GM12878 (cell line): ENCODE measurements around the gene TCN1.

Experiments
- BHLHE40 ChIP-seq, 2 experiments: fragments of 450-650 bp in 1 of 2; IDR thresholded peaks; 2 replicates each; pipeline ENCODE4 v1.6.1; 2011 to 2017; ENCODE audit warnings: low read depth in 2 of 2, borderline replicate concordance in 1 of 2, improper control_type of control experiment in 1 of 2, low read length in 1 of 2, mild to moderate bottlenecking in 1 of 2
- ESRRA ChIP-seq: IDR thresholded peaks from 2 replicates; pipeline ENCODE4 v1.6.1; 2012; ENCODE audit warnings: mild to moderate bottlenecking, low read length, improper control_type of control experiment
- POLR2A ChIP-seq: IDR thresholded peaks from 2 replicates; pipeline ENCODE4 v1.6.1; 2011; ENCODE audit warnings: low read depth, mild to moderate bottlenecking, low read length
- POLR2AphosphoS2 ChIP-seq: IDR thresholded peaks from 2 replicates; pipeline ENCODE4 v1.6.1; 2011; ENCODE audit warnings: low read depth, mild to moderate bottlenecking, low read length, improper control_type of control experiment, moderate library complexity
- TF ChIP-seq, protein P1 (sequence below), 3 experiments: IDR thresholded peaks in 2 of 3; conservative IDR thresholded peaks in 1 of 3; 2 replicates each; pipeline ENCODE4 v1.5.1; 2011; ENCODE audit warnings: low read depth in 3 of 3, low read length in 3 of 3, mild to moderate bottlenecking in 3 of 3, control low read depth in 2 of 3, moderate library complexity in 2 of 3, inconsistent platforms in 1 of 3, mixed read lengths in 1 of 3; ENCODE audit not compliant: control insufficient read depth in 2 of 3, insufficient read depth in 1 of 3; ENCODE audit errors: extremely low read depth in 1 of 3

DNA sequence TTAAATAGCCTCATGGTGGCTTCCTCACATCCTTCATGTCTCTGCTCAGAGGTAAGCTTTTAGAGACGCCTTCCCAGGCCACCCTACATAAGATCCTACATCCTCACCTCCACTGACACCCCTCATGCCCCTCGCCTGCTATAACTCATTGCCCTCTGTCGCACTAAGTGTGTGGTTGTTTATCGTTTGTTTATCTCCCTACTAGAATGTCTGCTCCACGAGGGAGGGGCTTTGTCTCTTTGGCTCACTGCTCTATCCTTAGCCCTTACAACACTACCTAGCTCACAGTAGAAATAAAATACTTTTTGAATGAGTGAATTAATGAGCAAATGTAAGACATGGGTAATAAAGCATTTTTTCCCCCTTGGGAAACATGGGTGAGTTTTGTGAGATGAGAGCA is 19.7 kb downstream of the TCN1 start:
- TF ChIP-seq BHLHE40 (IDR thresholded peaks at IDR 0.05; ENCODE audit: borderline replicate concordance in 1 of 2, low read depth in 2 of 2, low read length in 1 of 2) (no peak), ESRRA (no peak), POLR2A (no peak), POLR2AphosphoS2 (no peak)
- TF ChIP-seq, protein P1, sequence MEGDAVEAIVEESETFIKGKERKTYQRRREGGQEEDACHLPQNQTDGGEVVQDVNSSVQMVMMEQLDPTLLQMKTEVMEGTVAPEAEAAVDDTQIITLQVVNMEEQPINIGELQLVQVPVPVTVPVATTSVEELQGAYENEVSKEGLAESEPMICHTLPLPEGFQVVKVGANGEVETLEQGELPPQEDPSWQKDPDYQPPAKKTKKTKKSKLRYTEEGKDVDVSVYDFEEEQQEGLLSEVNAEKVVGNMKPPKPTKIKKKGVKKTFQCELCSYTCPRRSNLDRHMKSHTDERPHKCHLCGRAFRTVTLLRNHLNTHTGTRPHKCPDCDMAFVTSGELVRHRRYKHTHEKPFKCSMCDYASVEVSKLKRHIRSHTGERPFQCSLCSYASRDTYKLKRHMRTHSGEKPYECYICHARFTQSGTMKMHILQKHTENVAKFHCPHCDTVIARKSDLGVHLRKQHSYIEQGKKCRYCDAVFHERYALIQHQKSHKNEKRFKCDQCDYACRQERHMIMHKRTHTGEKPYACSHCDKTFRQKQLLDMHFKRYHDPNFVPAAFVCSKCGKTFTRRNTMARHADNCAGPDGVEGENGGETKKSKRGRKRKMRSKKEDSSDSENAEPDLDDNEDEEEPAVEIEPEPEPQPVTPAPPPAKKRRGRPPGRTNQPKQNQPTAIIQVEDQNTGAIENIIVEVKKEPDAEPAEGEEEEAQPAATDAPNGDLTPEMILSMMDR (IDR thresholded peaks at IDR 0.05 in 2 of 3, conservative IDR thresholded peaks at IDR 0.05 in 1 of 3; ENCODE audit: control insufficient read depth in 2 of 3, extremely low read depth in 1 of 3, insufficient read depth in 1 of 3, low read depth in 3 of 3, low read length in 3 of 3) = no peak
